RWPE2 (cell line): Measurements from ENCODE around the gene CNKSR3.

Experiments
- ATAC-seq: fragments of 200-7000 bp; cut with Tn5 transposase; 3 replicates; pipeline ENCODE4 v1.9.1; 2021; ENCODE audit warnings: low read depth
- DNase-seq: peaks from one replicate; pipeline ENCODE4 v3.0.0-alpha.2; 2020; ENCODE audit warnings: low spot score
- H3K27ac ChIP-seq: fragments of 450-650 bp; 2 replicates; pipeline ENCODE4 v1.5.1; 2017; ENCODE audit warnings: mild to moderate bottlenecking; ENCODE audit not compliant: poor library complexity, severe bottlenecking
- H3K27me3 ChIP-seq: fragments of 250-450 bp; sonication (Bioruptor Pico); 2 replicates; pipeline ENCODE4 v1.5.1; 2021; ENCODE audit warnings: mild to moderate bottlenecking, moderate library complexity; ENCODE audit not compliant: insufficient read depth, poor library complexity, severe bottlenecking
- H3K36me3 ChIP-seq: fragments of 250-450 bp; sonication (Bioruptor Pico); 2 replicates; pipeline ENCODE4 v1.5.1; 2020; ENCODE audit warnings: low read depth, mild to moderate bottlenecking, moderate library complexity
- H3K4me1 ChIP-seq: fragments of 250-450 bp; sonication (Bioruptor Pico); 2 replicates; pipeline ENCODE4 v1.5.1; 2021; ENCODE audit warnings: mild to moderate bottlenecking, moderate library complexity; ENCODE audit not compliant: insufficient read depth, poor library complexity, severe bottlenecking
- H3K4me3 ChIP-seq: fragments of 250-450 bp; sonication (Bioruptor Pico); 2 replicates; pipeline ENCODE4 v1.5.1; 2021; ENCODE audit warnings: mild to moderate bottlenecking, moderate library complexity; ENCODE audit not compliant: severe bottlenecking
- H3K9me3 ChIP-seq: fragments of 250-450 bp; sonication (Bioruptor Pico); 2 replicates; pipeline ENCODE4 v1.5.1; 2021; ENCODE audit warnings: mild to moderate bottlenecking, moderate library complexity; ENCODE audit not compliant: severe bottlenecking
- CTCF ChIP-seq: fragments of 450-650 bp; IDR thresholded peaks from one replicate; pipeline ENCODE4 v1.5.1; 2017; ENCODE audit warnings: mild to moderate bottlenecking, moderate library complexity; ENCODE audit not compliant: poor library complexity, severe bottlenecking

Gene CNKSR3

GRCh38 chr6:154367839-154368695, 142.4 kb downstream of the CNKSR3 start:
- Histone ChIP-seq H3K27ac (peak overlapping the region; percentile 57), H3K4me3 (no peak overlapping the region), H3K27me3 (no peaks in the 10 kb centered on the region), H3K9me3 (no peaks in the 10 kb centered on the region), H3K4me1 (peaks cover 12% of the 10 kb centered on the region), H3K36me3 (no peaks in the 10 kb centered on the region)
- ATAC-seq (peak; percentile 96), DNase-seq (peak; percentile 86)
- no peak for TF ChIP-seq CTCF

- Histone ChIP-seq H3K9me3 (no peaks in the 10 kb centered on the region), H3K27me3 (no peaks in the 10 kb centered on the region), H3K27ac (peak overlapping the region; percentile 57), H3K4me3 (no peak overlapping the region), H3K4me1 (peaks cover 12% of the 10 kb centered on the region), H3K36me3 (no peaks in the 10 kb centered on the region)
- ATAC-seq: no peak
- TF ChIP-seq CTCF: no peak
- DNase-seq: no peak
These were observed 143.1 kb downstream of the CNKSR3 start for GRCh38 chr6:154367336-154367735.

- no peaks in the 10 kb centered on the region for H3K27me3 ChIP-seq
- no peaks in the 10 kb centered on the region for H3K9me3 ChIP-seq
- DNase-seq (no peak), ATAC-seq (no peak)
- no peak for TF ChIP-seq CTCF
- no peak overlapping the region for H3K4me3 ChIP-seq
- peaks cover 11% of the 10 kb centered on the region for H3K4me1 ChIP-seq
- no peaks in the 10 kb centered on the region for H3K36me3 ChIP-seq
- H3K27ac ChIP-seq: no peak overlapping the region
These were observed 146.7 kb downstream of the CNKSR3 start for GRCh38 chr6:154363821-154364220.

- no peak for TF ChIP-seq CTCF
- DNase-seq (no peak), ATAC-seq (no peak)
- Histone ChIP-seq H3K4me3 (no peak overlapping the region), H3K27ac (no peak overlapping the region), H3K36me3 (no peaks in the 10 kb centered on the region), H3K27me3 (no peaks in the 10 kb centered on the region), H3K9me3 (no peaks in the 10 kb centered on the region), H3K4me1 (no peaks in the 10 kb centered on the region)
These were observed 149.0 kb downstream of the CNKSR3 start for GRCh38 chr6:154361476-154361875.

- ATAC-seq (no peak), DNase-seq (no peak)
- Histone ChIP-seq H3K4me3 (no peak overlapping the region), H3K27ac (no peak overlapping the region), H3K36me3 (no peaks in the 10 kb centered on the region), H3K27me3 (no peaks in the 10 kb centered on the region), H3K4me1 (no peaks in the 10 kb centered on the region), H3K9me3 (no peaks in the 10 kb centered on the region)
- no peak for TF ChIP-seq CTCF
These were observed 150.0 kb downstream of the CNKSR3 start for GRCh38 chr6:154360476-154360875.
